Upper lobe of left lung (tissue), 6 donors: ENCODE measurements around the gene NIN. TPM values are rescaled to one million over a fixed set of nuclear protein-coding genes. Genes with fewer than 3 reads are reported as not detected.

Experiments used
- ATAC-seq, 2 donors: fragments of 200-7000 bp; cut with Tn5 transposase; one replicate each; pipeline ENCODE4 v1.9.1; 2022; ENCODE audit warnings: mild to moderate bottlenecking in 2 of 2, moderate library complexity in 2 of 2; ENCODE audit not compliant: low FRiP score in 2 of 2
- DNase-seq, 2 donors: peaks; one replicate each; pipeline ENCODE4 v3.0.0-alpha.2; 2019 to 2020
- H3K27ac ChIP-seq, 4 donors: fragments of 200-600 bp; sonication (generic); one replicate each; pipeline ENCODE4 v1.5.1; 2016 to 2019
- H3K27me3 ChIP-seq, 4 donors: fragments of 200-600 bp; sonication (generic); one replicate each; pipeline ENCODE4 v1.5.1; 2017 to 2019
- H3K36me3 ChIP-seq, 4 donors: fragments of 200-600 bp; sonication (generic); one replicate each; pipeline ENCODE4 v1.5.1; 2016 to 2019
- H3K4me1 ChIP-seq, 4 donors: fragments of 200-600 bp; sonication (generic); one replicate each; pipeline ENCODE4 v1.5.1; 2018 to 2019
- H3K4me3 ChIP-seq, 4 donors: fragments of 200-600 bp; sonication (generic); one replicate each; pipeline ENCODE4 v1.5.1; 2017 to 2019; ENCODE audit warnings: mild to moderate bottlenecking in 2 of 4, moderate library complexity in 1 of 4
- H3K9me3 ChIP-seq, 4 donors: fragments of 200-600 bp; sonication (generic); one replicate each; pipeline ENCODE4 v1.5.1; 2018 to 2019
- EP300 ChIP-seq, 4 donors: sonication (generic); formaldehyde crosslinking; IDR thresholded peaks; one replicate each; pipeline ENCODE4 v1.5.1; 2017; ENCODE audit warnings: antibody characterized with exemption in 4 of 4, control low read depth in 2 of 4
- POLR2A ChIP-seq, 4 donors: fragments of 450-650 bp; IDR thresholded peaks; one replicate each; pipeline ENCODE4 v1.5.1; 2016 to 2017; ENCODE audit warnings: antibody characterized with exemption in 4 of 4, mild to moderate bottlenecking in 2 of 4
- POLR2AphosphoS5 ChIP-seq, 2 donors: sonication (generic); formaldehyde crosslinking; IDR thresholded peaks; one replicate each; pipeline ENCODE4 v1.5.1; 2017; ENCODE audit warnings: antibody characterized with exemption in 2 of 2
- WGBS, 2 donors: methylation state at CpG; one replicate each; pipeline ENCODE4 v1.1.5; 2017 to 2018; 5-methylcytosine and 5-hydroxymethylcytosine counted together
- total RNA-seq, 6 donors: library from RNA; depleted of rRNA in 4 of 6; stranded (reverse); fragments of >200 nt in 4 of 6; gene quantifications; one replicate each; pipeline versions ENCODE4 v1.1.0 to v1.2.1, GENCODE V29; 2016 to 2021
- TF ChIP-seq, protein P1 (sequence below), 6 experiments: fragments of 450-650 bp in 4 of 6; fragments of 200-600 bp in 2 of 6; sonication (generic) in 2 of 6; IDR thresholded peaks; one replicate each; pipeline ENCODE4 v1.5.1; 2016 to 2019; ENCODE audit warnings: antibody characterized with exemption in 6 of 6
- donor health status: DM: no; HTN: no; CAD: no; lungs with moderate emphysema.
- donor health status: DM: no; HTN: yes; CAD: no; lungs with severe emphysema.

The NIN gene
- total RNA-seq, 6 donors from 2014 or later = 24.8 to 50.3 (median 42.2) TPM

DNA sequence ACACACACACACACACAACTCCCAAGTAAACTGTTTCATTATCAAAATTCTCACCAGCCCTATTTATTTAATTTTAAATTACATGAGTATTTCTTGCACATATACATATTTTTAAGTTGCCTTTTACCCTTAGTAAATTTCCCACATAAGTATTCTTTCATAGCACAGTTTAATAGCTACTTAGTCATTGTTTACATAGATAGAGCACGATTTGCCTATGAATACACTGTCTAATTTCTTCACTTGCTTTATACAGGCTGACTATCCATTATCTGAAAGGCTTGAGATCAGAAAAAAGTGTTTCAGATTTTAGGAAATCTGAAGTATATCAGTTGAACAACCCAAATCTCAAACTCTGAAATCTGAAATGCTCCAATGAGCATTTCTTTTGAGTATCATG lies 30.9 kb downstream of the NIN start:
- DNase-seq (no peak), ATAC-seq (no peak)
- TF ChIP-seq POLR2A (IDR thresholded peaks at IDR 0.05) (no peak), POLR2AphosphoS5 (IDR thresholded peaks at IDR 0.05) (no peak), EP300 (IDR thresholded peaks at IDR 0.05) (no peak)
- TF ChIP-seq, protein P1, sequence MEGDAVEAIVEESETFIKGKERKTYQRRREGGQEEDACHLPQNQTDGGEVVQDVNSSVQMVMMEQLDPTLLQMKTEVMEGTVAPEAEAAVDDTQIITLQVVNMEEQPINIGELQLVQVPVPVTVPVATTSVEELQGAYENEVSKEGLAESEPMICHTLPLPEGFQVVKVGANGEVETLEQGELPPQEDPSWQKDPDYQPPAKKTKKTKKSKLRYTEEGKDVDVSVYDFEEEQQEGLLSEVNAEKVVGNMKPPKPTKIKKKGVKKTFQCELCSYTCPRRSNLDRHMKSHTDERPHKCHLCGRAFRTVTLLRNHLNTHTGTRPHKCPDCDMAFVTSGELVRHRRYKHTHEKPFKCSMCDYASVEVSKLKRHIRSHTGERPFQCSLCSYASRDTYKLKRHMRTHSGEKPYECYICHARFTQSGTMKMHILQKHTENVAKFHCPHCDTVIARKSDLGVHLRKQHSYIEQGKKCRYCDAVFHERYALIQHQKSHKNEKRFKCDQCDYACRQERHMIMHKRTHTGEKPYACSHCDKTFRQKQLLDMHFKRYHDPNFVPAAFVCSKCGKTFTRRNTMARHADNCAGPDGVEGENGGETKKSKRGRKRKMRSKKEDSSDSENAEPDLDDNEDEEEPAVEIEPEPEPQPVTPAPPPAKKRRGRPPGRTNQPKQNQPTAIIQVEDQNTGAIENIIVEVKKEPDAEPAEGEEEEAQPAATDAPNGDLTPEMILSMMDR (IDR thresholded peaks at IDR 0.05) = no peak
- no peaks in the 10 kb centered on the region for H3K27me3 ChIP-seq
- H3K36me3 ChIP-seq = peaks cover 0 to 8% (median 0%) of the 10 kb centered on the region in 4 donors
- H3K4me1 ChIP-seq = peaks cover 4 to 6% (median 5%) of the 10 kb centered on the region in 4 donors
- H3K27ac ChIP-seq = no peak overlapping the region
- no peak overlapping the region for H3K4me3 ChIP-seq
- no peaks in the 10 kb centered on the region for H3K9me3 ChIP-seq
- WGBS, 2 donors = 64 to 67% methylated on average over 1 of the region's 1 CpG

DNA sequence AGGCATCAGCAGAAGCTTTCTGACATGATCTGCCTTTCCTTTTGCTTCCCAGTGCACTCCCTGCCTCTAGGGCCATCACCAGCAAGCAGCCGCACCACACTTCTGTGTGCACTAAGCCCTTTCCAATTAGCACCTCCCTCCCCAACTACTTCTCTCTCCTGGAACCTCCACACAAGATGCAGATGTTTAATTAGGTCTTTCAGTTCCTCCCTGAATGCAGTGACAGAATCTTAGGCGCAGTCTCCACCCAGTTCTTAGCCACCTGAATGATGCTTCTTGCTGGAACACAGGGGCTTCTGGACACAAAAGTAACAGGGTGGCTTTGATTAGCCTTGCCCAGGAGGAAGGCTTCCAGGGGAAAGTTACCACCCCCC lies 32.9 kb downstream of the NIN start:
- DNase-seq = no peak
- no peak overlapping the region for H3K27ac ChIP-seq
- H3K36me3 ChIP-seq = peaks cover 0 to 5% (median 0%) of the 10 kb centered on the region in 4 donors
- H3K4me3 ChIP-seq = no peak overlapping the region
- peaks cover 0 to 6% (median 0%) of the 10 kb centered on the region in 4 donors for H3K4me1 ChIP-seq
- no peaks in the 10 kb centered on the region for H3K9me3 ChIP-seq
- no peak for ATAC-seq
- H3K27me3 ChIP-seq = no peaks in the 10 kb centered on the region
- TF ChIP-seq, protein P1 (IDR thresholded peaks at IDR 0.05) = no peak
- TF ChIP-seq POLR2AphosphoS5 (IDR thresholded peaks at IDR 0.05) = no peak
- TF ChIP-seq POLR2A (IDR thresholded peaks at IDR 0.05) = no peak
- no peak for TF ChIP-seq EP300 (IDR thresholded peaks at IDR 0.05)
- 91 to 92% methylated on average over 2 of the region's 2 CpGs for WGBS, 2 donors

DNA sequence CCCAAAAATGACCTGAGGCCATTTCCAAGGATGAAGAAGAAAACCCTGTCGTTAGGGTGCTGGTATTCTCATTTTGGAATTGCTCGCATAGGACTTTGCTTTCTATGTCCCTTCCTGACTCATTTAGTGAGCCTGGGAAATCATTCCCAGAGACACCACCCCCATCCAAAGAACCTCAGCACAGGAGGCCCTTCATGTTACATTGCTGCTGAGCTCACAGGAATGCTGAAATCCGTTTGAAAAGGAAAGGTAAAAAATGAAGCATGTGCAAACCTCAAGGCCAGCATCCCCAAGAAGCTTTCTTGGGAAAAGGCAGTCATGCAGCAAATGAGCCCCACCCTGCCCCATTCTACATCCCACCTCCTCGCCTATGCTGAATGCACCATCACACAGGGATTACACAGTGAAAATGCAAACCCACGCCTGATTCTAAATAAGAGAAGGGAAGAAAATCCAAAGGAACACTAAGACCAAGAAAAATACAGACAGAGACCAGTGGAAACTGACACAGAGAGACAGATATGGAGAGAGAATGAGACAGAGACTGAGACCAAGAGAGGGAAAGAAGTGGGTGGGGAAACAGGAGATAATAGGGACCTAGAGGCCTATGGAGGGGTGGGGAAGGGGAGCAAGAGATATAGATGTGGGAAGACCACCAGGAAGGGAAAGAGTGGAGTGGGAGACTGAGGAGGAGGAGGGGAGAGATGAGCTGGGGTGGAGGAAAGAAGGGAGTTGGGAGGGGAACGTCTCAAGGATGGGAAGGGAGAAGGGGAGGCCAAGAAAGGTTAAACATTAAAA lies 33.5 kb downstream of the NIN start:
- Histone ChIP-seq H3K36me3 (peaks cover 0 to 8% (median 0%) of the 10 kb centered on the region in 4 donors), H3K4me3 (no peak overlapping the region), H3K27me3 (no peaks in the 10 kb centered on the region), H3K4me1 (peaks cover 0 to 6% (median 0%) of the 10 kb centered on the region in 4 donors), H3K9me3 (no peaks in the 10 kb centered on the region), H3K27ac (no peak overlapping the region)
- WGBS, 2 donors = 81 to 83% methylated on average over 6 of the region's 6 CpGs
- TF ChIP-seq POLR2AphosphoS5 (IDR thresholded peaks at IDR 0.05) (no peak), POLR2A (IDR thresholded peaks at IDR 0.05) (no peak), EP300 (IDR thresholded peaks at IDR 0.05) (no peak)
- TF ChIP-seq, protein P1 (IDR thresholded peaks at IDR 0.05) = no peak
- ATAC-seq = no peak
- DNase-seq = no peak

DNA sequence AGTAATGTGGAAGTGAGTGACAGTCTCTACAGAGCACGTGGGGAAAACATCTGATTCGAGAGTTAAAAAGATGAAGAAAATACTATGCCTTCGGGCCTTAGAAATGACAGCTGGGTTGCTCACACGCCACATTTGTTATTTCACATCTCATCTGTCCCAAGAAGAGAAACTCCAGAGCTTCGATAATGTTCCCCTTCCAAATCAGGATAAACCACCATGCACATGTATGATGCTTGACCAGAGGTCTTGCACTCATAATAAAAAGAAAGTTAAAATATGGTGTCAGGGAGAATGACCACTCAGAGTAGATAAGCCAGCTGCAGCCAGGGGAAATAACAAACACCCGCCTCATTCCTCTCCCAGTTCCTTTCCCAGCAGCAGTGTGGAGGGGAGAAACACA lies 34.6 kb downstream of the NIN start:
- Histone ChIP-seq H3K27ac (no peak overlapping the region), H3K4me1 (peaks cover 0 to under 1% (median 0%) of the 10 kb centered on the region in 4 donors), H3K4me3 (no peak overlapping the region), H3K9me3 (no peaks in the 10 kb centered on the region), H3K36me3 (peaks cover 0 to 15% (median 4%) of the 10 kb centered on the region in 4 donors), H3K27me3 (no peaks in the 10 kb centered on the region)
- ATAC-seq = no peak
- TF ChIP-seq, protein P1 (IDR thresholded peaks at IDR 0.05) = no peak
- TF ChIP-seq EP300 (IDR thresholded peaks at IDR 0.05) (no peak), POLR2A (IDR thresholded peaks at IDR 0.05) (no peak), POLR2AphosphoS5 (IDR thresholded peaks at IDR 0.05) (no peak)
- DNase-seq = no peak
- WGBS, 2 donors = 74 to 84% methylated on average over 6 of the region's 6 CpGs
